Fibroblast of villous mesenchyme (primary cell): Measurements from ENCODE around the gene IZUMO4. TPM values are rescaled to one million over a fixed set of nuclear protein-coding genes. Genes with fewer than 3 reads are reported as not detected.

Experiments used
- DNase-seq: peaks from one replicate; pipeline ENCODE4 v3.0.0-alpha.2; 2010; ENCODE audit warnings: low read depth
- H3K4me3 ChIP-seq: 2 replicates; pipeline ENCODE4 v1.5.1; 2011; ENCODE audit warnings: low read depth, mild to moderate bottlenecking, low read length
- total RNA-seq: library from RNA; depleted of rRNA; stranded (reverse); fragments of >200 nt; gene quantifications from 2 replicates; pipeline ENCODE4 v1.2.3, GENCODE V29; 2012
- TF ChIP-seq, protein P1 (sequence below): IDR thresholded peaks from 2 replicates; pipeline ENCODE4 v1.5.1; 2012; ENCODE audit warnings: low read depth, mild to moderate bottlenecking, low read length; ENCODE audit not compliant: insufficient read depth

The IZUMO4 gene
- total RNA-seq, 1 donor, result 1.3 TPM

DNA sequence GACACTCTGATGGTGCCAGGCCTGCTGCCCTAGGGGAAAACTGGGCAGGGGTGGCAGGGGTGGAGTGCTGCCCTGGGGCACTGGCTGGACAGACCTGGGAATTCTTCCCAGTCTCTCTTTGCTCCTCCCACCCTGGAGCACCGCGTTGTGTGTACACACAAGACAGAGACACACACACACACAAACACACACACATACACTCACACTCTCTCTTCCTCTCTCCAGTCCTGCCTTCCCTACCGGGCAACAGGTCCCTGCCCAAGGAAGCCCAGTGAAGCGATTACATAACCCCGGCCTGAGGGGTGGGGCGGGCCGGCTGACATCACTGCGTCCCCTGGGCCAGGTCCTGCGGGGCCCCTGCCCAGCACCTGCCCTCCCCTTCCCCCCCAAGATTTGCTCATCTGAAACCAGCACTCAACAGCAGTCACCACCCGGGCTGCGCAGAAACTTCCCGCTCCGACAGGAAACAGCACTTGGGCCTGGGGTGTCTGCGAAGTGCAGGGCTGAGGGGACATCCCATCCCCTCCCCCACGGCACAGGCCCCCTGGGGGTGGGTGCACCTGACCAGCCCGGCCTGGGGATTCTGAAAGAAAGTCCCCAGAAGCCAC, 46.9 kb upstream of the IZUMO4 start:
- peak overlapping the region; percentile 86 for H3K4me3 ChIP-seq
- DNase-seq, result peak; percentile 67
- TF ChIP-seq, protein P1, sequence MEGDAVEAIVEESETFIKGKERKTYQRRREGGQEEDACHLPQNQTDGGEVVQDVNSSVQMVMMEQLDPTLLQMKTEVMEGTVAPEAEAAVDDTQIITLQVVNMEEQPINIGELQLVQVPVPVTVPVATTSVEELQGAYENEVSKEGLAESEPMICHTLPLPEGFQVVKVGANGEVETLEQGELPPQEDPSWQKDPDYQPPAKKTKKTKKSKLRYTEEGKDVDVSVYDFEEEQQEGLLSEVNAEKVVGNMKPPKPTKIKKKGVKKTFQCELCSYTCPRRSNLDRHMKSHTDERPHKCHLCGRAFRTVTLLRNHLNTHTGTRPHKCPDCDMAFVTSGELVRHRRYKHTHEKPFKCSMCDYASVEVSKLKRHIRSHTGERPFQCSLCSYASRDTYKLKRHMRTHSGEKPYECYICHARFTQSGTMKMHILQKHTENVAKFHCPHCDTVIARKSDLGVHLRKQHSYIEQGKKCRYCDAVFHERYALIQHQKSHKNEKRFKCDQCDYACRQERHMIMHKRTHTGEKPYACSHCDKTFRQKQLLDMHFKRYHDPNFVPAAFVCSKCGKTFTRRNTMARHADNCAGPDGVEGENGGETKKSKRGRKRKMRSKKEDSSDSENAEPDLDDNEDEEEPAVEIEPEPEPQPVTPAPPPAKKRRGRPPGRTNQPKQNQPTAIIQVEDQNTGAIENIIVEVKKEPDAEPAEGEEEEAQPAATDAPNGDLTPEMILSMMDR, result no peak

GRCh38 chr19:2050349-2050990, 46.2 kb upstream of the IZUMO4 start:
- peak overlapping the region; percentile 86 for H3K4me3 ChIP-seq
- no peak for DNase-seq
- TF ChIP-seq, protein P1, result no peak

GRCh38 chr19:2050991-2051772, 45.5 kb upstream of the IZUMO4 start, which contains the start of gene MKNK2:
MKNK2 (minus strand) TSS chr19:2051244; CDS start chr19:2050851, 393 bp downstream.
- DNase-seq, result peak; percentile 89
- TF ChIP-seq, protein P1, result peak; percentile 39
- H3K4me3 ChIP-seq, result peak within 1 kb of the TSS; percentile 86

GRCh38 chr19:2051773-2052704, 44.7 kb upstream of the IZUMO4 start:
- H3K4me3 ChIP-seq, result no peak overlapping the region
- TF ChIP-seq, protein P1, result no peak
- no peak for DNase-seq

GRCh38 chr19:2053601-2054389, 42.9 kb upstream of the IZUMO4 start:
- TF ChIP-seq, protein P1, result no peak
- DNase-seq, result peak; percentile 92
- H3K4me3 ChIP-seq, result no peak overlapping the region
